Measurements from ENCODE around the gene TIMD4. TPM values are rescaled to one million over a fixed set of nuclear protein-coding genes. Genes with fewer than 3 reads are reported as not detected.

TIMD4 gene
- total and polyA plus RNA-seq, 9 of the 15 experiments (the other 6 are each of a cell fraction or from before 2014, with no cell fraction given) = not detected

- in situ Hi-C loops (cut with MboI) = no loop called here
- CTCF ChIA-PET (ENCODE audit: low intra/inter-chr PET ratio) = no interaction called here
Measured at GRCh38 chr5:156892864-156893263, 70.2 kb downstream of the TIMD4 start.

More at GRCh38 chr5:156892864-156893263, 70.2 kb downstream of the TIMD4 start:
- Histone ChIP-seq H3K27ac (ENCODE audit: extremely low read depth, low read depth, low read length) (no peak overlapping the region), H4K20me1 (replicated peaks; ENCODE audit: control insufficient read depth, insufficient read depth, low read length) (no peaks in the 10 kb centered on the region), H3K9me1 (ENCODE audit: control insufficient read depth, insufficient read depth, low read length) (no peaks in the 10 kb centered on the region), H3K9me3 (replicated peaks; ENCODE audit: control insufficient read depth, insufficient read depth, low read depth, low read length) (no peaks in the 10 kb centered on the region), H3K4me1 (replicated peaks in 1 of 2; ENCODE audit: control insufficient read depth in 2 of 2, insufficient read depth in 2 of 2, low read length in 2 of 2) (no peaks in the 10 kb centered on the region), H3K9ac (ENCODE audit: insufficient read depth in 1 of 2, low read depth in 2 of 2, low read length in 2 of 2) (no peak overlapping the region), H3K79me2 (ENCODE audit: control insufficient read depth, insufficient read depth, low read length) (no peaks in the 10 kb centered on the region), H3K4me3 (no peak overlapping the region), H2AFZ (ENCODE audit: low read depth, low read length) (no peak overlapping the region), H3K27me3 (ENCODE audit: control insufficient read depth in 2 of 2, insufficient read depth in 2 of 2, low read length in 2 of 2) (no peaks in the 10 kb centered on the region), H3K36me3 (ENCODE audit: control insufficient read depth, insufficient read depth, low read length) (no peaks in the 10 kb centered on the region), H3K4me2 (ENCODE audit: insufficient read depth, low read length) (no peak overlapping the region)
- ATAC-seq (no peak), DNase-seq (ENCODE audit: extremely low read depth in 1 of 4, low spot score in 3 of 4) (no peak), FAIRE-seq (no peak)
- BruUV-seq (replicated peaks) = no TSS peak
- WGBS (ENCODE audit: insufficient coverage, low coverage, missing lambda C conversion rate) = 0% methylated on average over 4 of the region's 4 CpGs
- intact Hi-C loops (cut with micrococcal nuclease) = no loop called here
- POLR2A ChIA-PET = no interaction called here
- TF ChIP-seq KHSRP (IDR thresholded peaks at IDR 0.05) = no peak
- no peak for TF ChIP-seq ZFX (CRISPR knock-in tag; IDR thresholded peaks at IDR 0.05)
- TF ChIP-seq RFX5 (IDR thresholded peaks at IDR 0.05; ENCODE audit: low read depth, low read length) = no peak
- no peak for TF ChIP-seq CTBP1 (IDR thresholded peaks at IDR 0.05; ENCODE audit: borderline replicate concordance)
- TF ChIP-seq ARID3B (CRISPR knock-in tag; IDR thresholded peaks at IDR 0.05; ENCODE audit: borderline replicate concordance) = no peak
- TF ChIP-seq SREBF2 (CRISPR knock-in tag; IDR thresholded peaks at IDR 0.05) = no peak
- no peak for TF ChIP-seq ZC3H8 (IDR thresholded peaks at IDR 0.05)
- TF ChIP-seq ZNF121 (CRISPR knock-in tag; conservative IDR thresholded peaks at IDR 0.05) = no peak
- TF ChIP-seq GMEB1 (CRISPR knock-in tag; IDR thresholded peaks at IDR 0.05) = no peak
- TF ChIP-seq PTBP1 (IDR thresholded peaks at IDR 0.05; ENCODE audit: low read depth, low read length) = no peak
- no peak for TF ChIP-seq ZNF217 (CRISPR knock-in tag; IDR thresholded peaks at IDR 0.05)
- TF ChIP-seq ZNF589 (CRISPR knock-in tag; IDR thresholded peaks at IDR 0.05; ENCODE audit: low read depth) = no peak
